ENCODE results near the gene GMPR2. TPM values are rescaled to one million over a fixed set of nuclear protein-coding genes. Genes with fewer than 3 reads are reported as not detected.

GMPR2 gene
- total and polyA plus RNA-seq, 2 of the 13 experiments (the other 11 are each of a cell fraction or from before 2014, with no cell fraction given): 210 to 273 TPM

- no peak for TF ChIP-seq ZNF784 (CRISPR knock-in tag; IDR thresholded peaks at IDR 0.05; ENCODE audit: borderline replicate concordance)
- no peak for TF ChIP-seq TEF (CRISPR knock-in tag; IDR thresholded peaks at IDR 0.05)
- 0 out of 2 replicates have a peak, but pooled peaks have one; percentile 38 for TF ChIP-seq THAP7 (CRISPR knock-in tag; IDR thresholded peaks at IDR 0.05)
- no peak for TF ChIP-seq FOSL2 (CRISPR knock-in tag; IDR thresholded peaks at IDR 0.05)
- TF ChIP-seq HES4 (CRISPR knock-in tag; IDR thresholded peaks at IDR 0.05; ENCODE audit: borderline replicate concordance): no peak
- TF ChIP-seq POLR2G (IDR thresholded peaks at IDR 0.05; ENCODE audit: low read depth, low read length): peak; percentile 56; the same call in 1 of the 2 replicates
- TF ChIP-seq ZNF782 (CRISPR knock-in tag; IDR thresholded peaks at IDR 0.05; ENCODE audit: borderline replicate concordance): no peak
- TF ChIP-seq ZNF232 (CRISPR knock-in tag; IDR thresholded peaks at IDR 0.05; ENCODE audit: borderline replicate concordance): no peak
- TF ChIP-seq PHB2 (IDR thresholded peaks at IDR 0.05; ENCODE audit: partially characterized antibody): no peak
- no peak for TF ChIP-seq ZBTB34 (CRISPR knock-in tag; IDR thresholded peaks at IDR 0.05)
- no peak for TF ChIP-seq HINFP (CRISPR knock-in tag; IDR thresholded peaks at IDR 0.05; ENCODE audit: low read depth)
- TF ChIP-seq SATB2 (CRISPR knock-in tag; IDR thresholded peaks at IDR 0.05): no peak
- TF ChIP-seq ZNF609 (CRISPR knock-in tag; IDR thresholded peaks at IDR 0.05; ENCODE audit: borderline replicate concordance): peak; percentile 51; the same call in 1 of the 2 replicates
- no peak for TF ChIP-seq GFI1 (CRISPR knock-in tag; IDR thresholded peaks at IDR 0.05; ENCODE audit: borderline replicate concordance)
- TF ChIP-seq SRY (CRISPR knock-in tag; IDR thresholded peaks at IDR 0.05): no peak
- no peak for TF ChIP-seq ZBTB21 (CRISPR knock-in tag; IDR thresholded peaks at IDR 0.05)
- no peak for TF ChIP-seq TOE1 (CRISPR knock-in tag; IDR thresholded peaks at IDR 0.05)
- no peak for TF ChIP-seq ZNF75D (CRISPR knock-in tag; IDR thresholded peaks at IDR 0.05; ENCODE audit: borderline replicate concordance)
- TF ChIP-seq TSC22D2 (CRISPR knock-in tag; IDR thresholded peaks at IDR 0.05; ENCODE audit: borderline replicate concordance): no peak
These were observed 4.1 kb downstream of the GMPR2 start (continued) for GRCh38 chr14:24236689-24237462.
